Kidney (tissue), 14 donors: Measurements from ENCODE around the gene GPRC5C. TPM values are rescaled to one million over a fixed set of nuclear protein-coding genes. Genes with fewer than 3 reads are reported as not detected.

ENCODE experiments used
- DNase-seq, 5 donors: peaks; one replicate each; pipeline ENCODE4 v3.0.0-alpha.2; 2013 to 2020
- FAIRE-seq: peaks from 2 replicates; lab custom pipeline; 2012; peaks lifted over from hg19 to GRCh38; lab: Jason Lieb, UNC
- H3K27ac ChIP-seq, 2 donors: one replicate each; pipeline ENCODE4 v1.7.0; 2013; ENCODE audit warnings: low read depth in 2 of 2, low read length in 2 of 2, inconsistent platforms in 1 of 2
- H3K27me3 ChIP-seq: one replicate; pipeline ENCODE4 v1.7.1; 2013; ENCODE audit warnings: low read length, inconsistent platforms; ENCODE audit not compliant: control insufficient read depth, insufficient read depth
- H3K36me3 ChIP-seq, 3 donors: one replicate each; pipeline versions ENCODE4 v1.7.0 to v1.7.1; 2013; ENCODE audit warnings: low read length in 3 of 3, control low read depth in 1 of 3, inconsistent platforms in 1 of 3; ENCODE audit not compliant: insufficient read depth in 3 of 3, control insufficient read depth in 2 of 3
- H3K4me1 ChIP-seq, 3 donors: one replicate each; pipeline versions ENCODE4 v1.7.0 to v1.7.1; 2013; ENCODE audit warnings: low read length in 3 of 3, inconsistent platforms in 1 of 3, low read depth in 1 of 3; ENCODE audit not compliant: control insufficient read depth in 2 of 3, insufficient read depth in 2 of 3
- H3K4me3 ChIP-seq, 3 donors: one replicate each; pipeline versions ENCODE4 v1.7.0 to v1.8.1; 2013; ENCODE audit warnings: low read length in 3 of 3, control low read depth in 1 of 3, inconsistent platforms in 1 of 3
- H3K9ac ChIP-seq, 3 donors: one replicate each; pipeline versions ENCODE4 v1.7.0 to v1.7.1; 2013; ENCODE audit warnings: low read length in 3 of 3, control low read depth in 1 of 3, inconsistent platforms in 1 of 3
- H3K9me3 ChIP-seq, 3 donors: one replicate each; pipeline versions ENCODE4 v1.7.0 to v1.7.1; 2013; ENCODE audit warnings: low read length in 3 of 3, control low read depth in 1 of 3, inconsistent platforms in 1 of 3; ENCODE audit not compliant: control insufficient read depth in 2 of 3, insufficient read depth in 1 of 3
- intact Hi-C: fragments of 100-400 bp; cut with DNase I; formaldehyde crosslinking; loops from one replicate; pipeline ENCODE4 v1.11.1; 2022
- polyA plus RNA-seq: library from polyadenylated mRNA; stranded (reverse); fragments of 350-450 nt; fragmentation: Illumina TruSeq; extraction: RNeasy Lipid Tissue Mini Kit (QIAGEN cat#74804); gene quantifications from one replicate; pipeline ENCODE4 v1.2.3, GENCODE V29; 2014; ENCODE audit warnings: low read depth, low replicate concordance; ENCODE audit not compliant: insufficient read depth
- total RNA-seq: library from RNA; stranded (reverse); fragmentation: NEBNext Ultra II Directional; extraction: Animal tissue kit (Norgen Biotek cat#: 25700); gene quantifications from one replicate; pipeline ENCODE4 v1.2.1, GENCODE V29; 2021
- TF ChIP-seq, protein P1 (sequence below): IDR thresholded peaks from 3 replicates; pipeline ENCODE4 v1.5.1; 2012; ENCODE audit warnings: mild to moderate bottlenecking, moderate library complexity, borderline replicate concordance; ENCODE audit not compliant: insufficient read depth; ENCODE audit errors: extremely low read depth
- donor health status: control.
- donor health status: control.
- donor health status: control.
- donor health status: control.
- donor health status: control.
- donor health status: DM: yes; HTN: yes; CAD: no.
- donor health status: Normal renal cell carcinoma (clear cell type).

The GPRC5C gene
- total and polyA plus RNA-seq, 2 donors from 2014 or later = 242 to 358 TPM

DNA sequence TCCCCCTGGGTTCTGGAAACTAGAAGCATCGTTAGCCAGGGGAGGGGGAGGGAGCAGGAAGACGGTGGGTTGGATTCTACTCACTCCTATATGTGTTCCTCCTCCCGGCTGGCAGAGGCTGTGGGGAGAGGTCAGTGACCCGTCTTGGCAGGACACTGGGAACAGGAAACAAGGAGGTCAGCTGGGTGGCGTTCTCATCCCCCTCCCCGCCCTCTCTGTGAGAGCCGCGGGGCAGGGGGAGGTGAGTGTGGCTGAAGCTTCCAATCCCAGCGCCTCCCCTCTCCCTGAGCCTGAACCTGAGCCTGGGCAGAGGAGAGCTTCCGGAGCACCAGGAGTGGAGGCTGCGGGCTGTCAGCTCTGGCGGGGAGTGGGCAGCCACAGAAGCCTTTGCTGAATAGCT is 12.5 kb downstream of the GPRC5C start:
- H3K36me3 ChIP-seq = peaks cover 0 to 10% (median 6%) of the 10 kb centered on the region in 3 donors
- no peak overlapping the region for H3K4me3 ChIP-seq
- H3K27ac ChIP-seq = peak overlapping the region; percentile 88 to 95
- no peaks in the 10 kb centered on the region for H3K9me3 ChIP-seq
- intact Hi-C loops = no loop called here
- no peak overlapping the region for H3K9ac ChIP-seq
- TF ChIP-seq, protein P1, sequence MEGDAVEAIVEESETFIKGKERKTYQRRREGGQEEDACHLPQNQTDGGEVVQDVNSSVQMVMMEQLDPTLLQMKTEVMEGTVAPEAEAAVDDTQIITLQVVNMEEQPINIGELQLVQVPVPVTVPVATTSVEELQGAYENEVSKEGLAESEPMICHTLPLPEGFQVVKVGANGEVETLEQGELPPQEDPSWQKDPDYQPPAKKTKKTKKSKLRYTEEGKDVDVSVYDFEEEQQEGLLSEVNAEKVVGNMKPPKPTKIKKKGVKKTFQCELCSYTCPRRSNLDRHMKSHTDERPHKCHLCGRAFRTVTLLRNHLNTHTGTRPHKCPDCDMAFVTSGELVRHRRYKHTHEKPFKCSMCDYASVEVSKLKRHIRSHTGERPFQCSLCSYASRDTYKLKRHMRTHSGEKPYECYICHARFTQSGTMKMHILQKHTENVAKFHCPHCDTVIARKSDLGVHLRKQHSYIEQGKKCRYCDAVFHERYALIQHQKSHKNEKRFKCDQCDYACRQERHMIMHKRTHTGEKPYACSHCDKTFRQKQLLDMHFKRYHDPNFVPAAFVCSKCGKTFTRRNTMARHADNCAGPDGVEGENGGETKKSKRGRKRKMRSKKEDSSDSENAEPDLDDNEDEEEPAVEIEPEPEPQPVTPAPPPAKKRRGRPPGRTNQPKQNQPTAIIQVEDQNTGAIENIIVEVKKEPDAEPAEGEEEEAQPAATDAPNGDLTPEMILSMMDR = no peak
- peaks cover 0 to 64% (median 31%) of the 10 kb centered on the region in 3 donors for H3K4me1 ChIP-seq
- DNase-seq = peak in 3 of 5 donors; percentile 52 to 90 (median 56)
- no peaks in the 10 kb centered on the region for H3K27me3 ChIP-seq
- no peak for FAIRE-seq

DNA sequence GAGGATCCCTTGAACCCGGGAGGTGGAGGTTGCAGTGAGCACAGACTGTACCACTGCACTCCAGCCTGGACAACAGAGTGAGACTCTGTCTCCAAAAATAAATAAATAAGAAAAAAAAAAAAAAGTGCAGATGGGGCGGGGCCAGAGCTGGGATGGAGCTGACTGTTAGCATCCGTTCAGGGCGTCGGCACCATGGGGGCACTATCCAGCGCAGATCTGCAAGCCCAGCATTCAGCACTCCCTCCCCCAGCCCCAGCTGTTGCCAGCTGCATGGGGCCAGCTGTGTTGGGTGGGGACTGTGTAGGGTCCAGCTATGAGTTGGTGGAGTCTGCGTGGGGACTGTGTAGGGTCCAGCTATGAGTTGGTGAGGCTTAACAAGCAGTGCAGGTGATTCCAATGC is 13.3 kb downstream of the GPRC5C start:
- H3K27ac ChIP-seq = peak overlapping the region in 1 of 2 donors; percentile 65
- intact Hi-C loops = no loop called here
- peak in 1 of 5 donors; percentile 55 for DNase-seq
- TF ChIP-seq, protein P1 = no peak
- FAIRE-seq = no peak
- H3K9ac ChIP-seq = no peak overlapping the region
- H3K36me3 ChIP-seq = peaks cover 0 to 10% (median 6%) of the 10 kb centered on the region in 3 donors
- H3K4me3 ChIP-seq = no peak overlapping the region
- no peaks in the 10 kb centered on the region for H3K9me3 ChIP-seq
- peaks cover 0 to 64% (median 33%) of the 10 kb centered on the region in 3 donors for H3K4me1 ChIP-seq
- H3K27me3 ChIP-seq = no peaks in the 10 kb centered on the region

GRCh38 chr17:74446551-74447500 is 14.9 kb downstream of the GPRC5C start:
- FAIRE-seq = no peak
- H3K4me1 ChIP-seq = peaks cover 0 to 68% (median 36%) of the 10 kb centered on the region in 3 donors
- H3K36me3 ChIP-seq = peaks cover 0 to 10% (median 6%) of the 10 kb centered on the region in 3 donors
- H3K27me3 ChIP-seq = no peaks in the 10 kb centered on the region
- TF ChIP-seq, protein P1 = no peak
- DNase-seq = peak in 3 of 5 donors; percentile 57 to 89 (median 67)
- peak overlapping the region; percentile 69 to 83 for H3K27ac ChIP-seq
- H3K9me3 ChIP-seq = no peaks in the 10 kb centered on the region
- intact Hi-C loops = no loop called here
- H3K9ac ChIP-seq = no peak overlapping the region
- H3K4me3 ChIP-seq = no peak overlapping the region
